SK-N-SH (cell line): ENCODE data around the gene RBBP4.

Experiments
- CHD2 ChIP-seq: fragments of 150-350 bp; IDR thresholded peaks from 2 replicates; pipeline ENCODE4 v1.6.1; 2018; ENCODE audit warnings: low read length; ENCODE audit not compliant: partially characterized antibody
- EZH2phosphoT487 ChIP-seq: fragments of 200-600 bp; sonication (generic); IDR thresholded peaks from 2 replicates; pipeline ENCODE4 v1.6.1; 2017; ENCODE audit warnings: low read depth, mixed run types, mild to moderate bottlenecking, antibody characterized with exemption, moderate library complexity, borderline replicate concordance
- GATA2 ChIP-seq: sonication (generic); formaldehyde crosslinking; IDR thresholded peaks from 2 replicates; pipeline ENCODE4 v1.5.0; 2020; ENCODE audit warnings: mild to moderate bottlenecking, missing genetic modification reagents
- POLR2AphosphoS5 ChIP-seq: IDR thresholded peaks from 2 replicates; pipeline ENCODE4 v1.6.1; 2012; ENCODE audit warnings: low read depth, low read length
- TEAD4 ChIP-seq: IDR thresholded peaks from 2 replicates; pipeline ENCODE4 v1.4.0; 2012; ENCODE audit warnings: mild to moderate bottlenecking, borderline replicate concordance; ENCODE audit not compliant: insufficient read depth
- TF ChIP-seq, protein P1 (sequence below): fragments of 200-600 bp; sonication (generic); IDR thresholded peaks from 2 replicates; pipeline ENCODE4 v1.6.1; 2017; ENCODE audit warnings: antibody characterized with exemption, mild to moderate bottlenecking, moderate library complexity
- TF ChIP-seq, protein P2 (sequence below): IDR thresholded peaks from 2 replicates; pipeline ENCODE4; 2012

DNA sequence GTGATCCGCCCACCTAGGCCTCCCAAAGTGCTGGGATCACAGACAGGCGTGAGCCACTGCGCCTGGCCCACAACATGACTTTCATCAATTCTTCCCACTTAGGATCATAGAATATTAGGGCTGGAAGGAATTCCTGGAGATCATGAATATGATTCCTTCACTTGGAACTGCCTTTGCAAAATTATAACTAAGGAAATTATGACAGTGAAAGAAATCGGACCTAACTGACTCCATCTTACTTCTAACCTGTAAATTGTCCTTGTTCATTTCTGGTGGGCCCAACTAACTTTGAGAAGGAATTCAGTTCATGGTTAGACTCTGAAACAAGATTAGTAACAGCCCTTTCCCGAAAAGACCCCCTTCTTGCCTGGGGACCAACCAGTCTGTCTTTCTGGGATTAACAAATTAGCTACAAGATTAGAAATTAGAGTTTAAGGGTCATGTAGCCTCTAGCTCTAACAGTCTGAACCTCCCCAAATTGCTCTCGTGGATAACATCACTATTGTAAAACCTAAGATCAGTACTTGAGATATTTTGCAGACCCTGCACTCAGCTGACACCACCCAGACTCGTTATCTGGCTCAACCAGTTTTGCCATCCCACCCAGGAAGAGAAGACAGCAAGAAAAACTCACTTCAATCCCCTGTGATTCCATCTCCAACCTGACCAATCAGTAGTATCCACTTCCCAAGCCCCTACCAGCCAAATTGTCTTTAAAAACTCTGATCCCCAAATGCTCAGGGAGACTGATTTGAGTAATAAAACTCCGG is 15.3 kb upstream of the RBBP4 start:
- no peak for TF ChIP-seq CHD2
- TF ChIP-seq, protein P1, sequence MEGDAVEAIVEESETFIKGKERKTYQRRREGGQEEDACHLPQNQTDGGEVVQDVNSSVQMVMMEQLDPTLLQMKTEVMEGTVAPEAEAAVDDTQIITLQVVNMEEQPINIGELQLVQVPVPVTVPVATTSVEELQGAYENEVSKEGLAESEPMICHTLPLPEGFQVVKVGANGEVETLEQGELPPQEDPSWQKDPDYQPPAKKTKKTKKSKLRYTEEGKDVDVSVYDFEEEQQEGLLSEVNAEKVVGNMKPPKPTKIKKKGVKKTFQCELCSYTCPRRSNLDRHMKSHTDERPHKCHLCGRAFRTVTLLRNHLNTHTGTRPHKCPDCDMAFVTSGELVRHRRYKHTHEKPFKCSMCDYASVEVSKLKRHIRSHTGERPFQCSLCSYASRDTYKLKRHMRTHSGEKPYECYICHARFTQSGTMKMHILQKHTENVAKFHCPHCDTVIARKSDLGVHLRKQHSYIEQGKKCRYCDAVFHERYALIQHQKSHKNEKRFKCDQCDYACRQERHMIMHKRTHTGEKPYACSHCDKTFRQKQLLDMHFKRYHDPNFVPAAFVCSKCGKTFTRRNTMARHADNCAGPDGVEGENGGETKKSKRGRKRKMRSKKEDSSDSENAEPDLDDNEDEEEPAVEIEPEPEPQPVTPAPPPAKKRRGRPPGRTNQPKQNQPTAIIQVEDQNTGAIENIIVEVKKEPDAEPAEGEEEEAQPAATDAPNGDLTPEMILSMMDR, result no peak
- TF ChIP-seq TEAD4, result no peak
- TF ChIP-seq EZH2phosphoT487, result no peak
- no peak for TF ChIP-seq POLR2AphosphoS5
- TF ChIP-seq, protein P2, sequence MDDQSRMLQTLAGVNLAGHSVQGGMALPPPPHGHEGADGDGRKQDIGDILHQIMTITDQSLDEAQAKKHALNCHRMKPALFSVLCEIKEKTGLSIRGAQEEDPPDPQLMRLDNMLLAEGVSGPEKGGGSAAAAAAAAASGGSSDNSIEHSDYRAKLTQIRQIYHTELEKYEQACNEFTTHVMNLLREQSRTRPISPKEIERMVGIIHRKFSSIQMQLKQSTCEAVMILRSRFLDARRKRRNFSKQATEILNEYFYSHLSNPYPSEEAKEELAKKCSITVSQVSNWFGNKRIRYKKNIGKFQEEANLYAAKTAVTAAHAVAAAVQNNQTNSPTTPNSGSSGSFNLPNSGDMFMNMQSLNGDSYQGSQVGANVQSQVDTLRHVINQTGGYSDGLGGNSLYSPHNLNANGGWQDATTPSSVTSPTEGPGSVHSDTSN, result no peak
- TF ChIP-seq GATA2 (CRISPR knock-in tag), result no peak
